ENCODE measurements around the gene ABCA2.

DNA sequence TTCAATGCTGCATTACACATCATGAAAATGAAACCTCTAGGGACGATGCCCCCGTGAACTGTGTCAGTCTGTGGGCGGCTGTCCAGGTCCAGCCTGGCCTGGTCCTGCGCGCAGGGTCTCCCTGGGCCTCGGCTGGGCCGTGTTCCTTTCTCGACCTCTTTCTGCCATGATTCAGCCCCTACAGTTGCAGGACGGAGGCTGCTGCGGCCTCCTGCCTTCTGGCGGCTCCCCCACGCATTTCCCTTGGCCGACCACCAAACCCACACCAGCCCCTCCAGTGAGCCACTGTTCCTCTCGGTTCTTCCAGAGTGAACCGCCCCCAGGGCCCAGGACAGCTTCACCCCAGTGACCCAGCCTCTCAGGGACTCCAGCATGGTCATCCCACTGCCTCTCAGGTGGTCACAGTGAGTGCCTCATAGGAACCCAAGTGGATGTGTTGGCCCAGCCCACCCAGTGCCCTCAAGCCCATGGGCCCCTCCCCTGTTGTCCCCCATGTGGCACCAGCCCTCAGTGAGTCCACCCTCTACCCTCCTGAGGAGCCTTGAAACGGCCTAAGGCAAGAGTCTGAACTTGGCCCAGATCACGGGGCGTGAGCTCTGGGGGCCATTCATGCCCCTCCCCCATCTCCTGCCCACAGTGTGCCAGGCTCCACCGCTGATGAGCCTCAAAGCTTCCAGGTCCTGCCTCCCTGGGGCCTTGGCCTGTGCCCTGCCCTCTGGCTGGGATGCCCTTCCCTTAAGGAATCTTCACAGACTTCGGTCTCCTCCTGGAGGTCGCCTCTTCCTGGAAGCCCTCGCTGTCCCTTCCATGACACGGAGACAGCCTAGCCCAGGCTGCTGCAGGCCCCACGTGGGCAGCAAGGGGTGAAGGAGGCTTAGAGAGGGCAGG is 21.7 kb downstream of the ABCA2 start:
- TF ChIP-seq CTCF (IDR thresholded peaks at IDR 0.05; ENCODE audit: insufficient read depth, low read depth, low read length) (no peak), EZH2 (IDR thresholded peaks at IDR 0.05; ENCODE audit: insufficient read depth, low read length) (no peak)
